Endothelial cell of umbilical vein (primary cell): ENCODE data around the gene BSPRY. TPM values are rescaled to one million over a fixed set of nuclear protein-coding genes. Genes with fewer than 3 reads are reported as not detected.

Experiments
- BruUV-seq: library from RNA; stranded (reverse); fragments of 400-500 nt; replicated peaks from 2 replicates; lab custom pipeline; 2021; lab: Mats Ljungman, UMichigan
- CTCF ChIA-PET: fragments of 300-600, 350-600 bp; sonication (Branson Sonifier 250); formaldehyde crosslinking; loops from one replicate; lab custom pipeline; 2021; ENCODE audit warnings: antibody characterized with exemption, inconsistent platforms; lab: Charles Lee
- POLR2A ChIA-PET: fragments of 300-600, 350-600 bp; sonication (Branson Sonifier 250); formaldehyde crosslinking; loops from one replicate; lab custom pipeline; 2021; ENCODE audit warnings: antibody characterized with exemption, inconsistent platforms; lab: Charles Lee
- DNase-seq: peaks from one replicate; pipeline ENCODE4 v3.0.0-alpha.2; 2011; ENCODE audit warnings: low read depth, low spot score
- FAIRE-seq: peaks from 2 replicates; lab custom pipeline; 2011; peaks lifted over from hg19 to GRCh38; lab: Jason Lieb, UNC
- H2AFZ ChIP-seq: 2 replicates; pipeline ENCODE4 v1.6.0; 2012; ENCODE audit warnings: low read depth, low read length, control low read depth, inconsistent platforms
- H3K27ac ChIP-seq: 2 replicates; pipeline ENCODE4 v1.5.1; 2011; ENCODE audit warnings: low read depth, mild to moderate bottlenecking, control low read depth, low read length, moderate library complexity; ENCODE audit not compliant: insufficient read depth
- H3K27me3 ChIP-seq, 2 experiments: 2 replicates each; pipeline versions ENCODE4 v1.6.0 to v1.6.1; 2011; ENCODE audit warnings: low read length in 2 of 2, mixed read lengths in 1 of 2; ENCODE audit not compliant: control insufficient read depth in 2 of 2, insufficient read depth in 2 of 2
- H3K36me3 ChIP-seq, 2 experiments: 2 replicates in 1 of 2; 3 replicates in 1 of 2; pipeline ENCODE4 v1.5.1; 2011; ENCODE audit warnings: low read length in 2 of 2, mild to moderate bottlenecking in 1 of 2, moderate library complexity in 1 of 2; ENCODE audit not compliant: control insufficient read depth in 2 of 2, insufficient read depth in 2 of 2; ENCODE audit errors: extremely low read depth in 1 of 2
- H3K4me1 ChIP-seq: 3 replicates; pipeline ENCODE4 v1.5.1; 2011; ENCODE audit warnings: mild to moderate bottlenecking, low read length; ENCODE audit not compliant: control insufficient read depth, insufficient read depth; ENCODE audit errors: extremely low read depth
- H3K4me2 ChIP-seq: 2 replicates; pipeline ENCODE4 v1.6.1; 2011; ENCODE audit warnings: low read length, control low read depth, mixed read lengths; ENCODE audit not compliant: insufficient read depth
- H3K4me3 ChIP-seq, 3 experiments: fragments of 200-600 bp in 1 of 3; sonication (generic), shearing (Covaris generic) in 1 of 3; replicated peaks in 1 of 3; 2 replicates each; pipeline ENCODE4 v1.5.1; 2011 to 2016; ENCODE audit warnings: control low read depth in 3 of 3, low read length in 3 of 3, mild to moderate bottlenecking in 2 of 3, inconsistent platforms in 1 of 3, low read depth in 1 of 3, moderate library complexity in 1 of 3; ENCODE audit not compliant: insufficient read depth in 1 of 3
- H3K79me2 ChIP-seq: 2 replicates; pipeline ENCODE4 v1.6.0; 2012; ENCODE audit warnings: low read length, inconsistent platforms; ENCODE audit not compliant: control insufficient read depth, insufficient read depth
- H3K9ac ChIP-seq: replicated peaks from 2 replicates; pipeline ENCODE3; 2011; ENCODE audit warnings: low read length, control low read depth; ENCODE audit not compliant: insufficient read depth; ENCODE audit errors: extremely low read depth
- H3K9me1 ChIP-seq: replicated peaks from 3 replicates; pipeline ENCODE4 v1.6.0; 2011; ENCODE audit warnings: mild to moderate bottlenecking, low read length; ENCODE audit not compliant: control insufficient read depth, insufficient read depth; ENCODE audit errors: extremely low read depth
- H3K9me3 ChIP-seq: replicated peaks from 2 replicates; pipeline ENCODE4 v1.5.1; 2012; ENCODE audit warnings: low read length, inconsistent platforms; ENCODE audit not compliant: control insufficient read depth, insufficient read depth
- H4K20me1 ChIP-seq: replicated peaks from 2 replicates; pipeline ENCODE3; 2011; ENCODE audit warnings: mild to moderate bottlenecking, low read length; ENCODE audit not compliant: control insufficient read depth, insufficient read depth; ENCODE audit errors: extremely low read depth
- EZH2 ChIP-seq: IDR thresholded peaks from 2 replicates; pipeline ENCODE4 v1.6.1; 2012; ENCODE audit warnings: borderline replicate concordance, low read depth, mild to moderate bottlenecking, moderate library complexity, low read length, inconsistent platforms; ENCODE audit not compliant: severe bottlenecking
- FOS ChIP-seq: IDR thresholded peaks from 2 replicates; pipeline ENCODE4 v1.6.1; 2011; ENCODE audit warnings: mild to moderate bottlenecking, low read length, moderate library complexity, borderline replicate concordance; ENCODE audit not compliant: insufficient read depth
- GATA2 ChIP-seq: IDR thresholded peaks from 2 replicates; pipeline ENCODE4 v1.7.0; 2011; ENCODE audit warnings: low read depth, mild to moderate bottlenecking, moderate library complexity, mixed read lengths, low read length; ENCODE audit not compliant: insufficient read length, insufficient read depth
- JUN ChIP-seq: IDR thresholded peaks from 2 replicates; pipeline ENCODE4 v1.6.1; 2011; ENCODE audit warnings: borderline replicate concordance, low read depth; ENCODE audit not compliant: insufficient read length, insufficient read depth
- MAX ChIP-seq: IDR thresholded peaks from 2 replicates; pipeline ENCODE4 v1.6.1; 2011; ENCODE audit not compliant: insufficient read depth, insufficient read length
- MYC ChIP-seq: IDR thresholded peaks from one replicate; pipeline ENCODE4 v1.6.1; 2011; ENCODE audit warnings: mild to moderate bottlenecking, low read depth, low read length
- POLR2A ChIP-seq: IDR thresholded peaks from 2 replicates; pipeline ENCODE4 v1.6.1; 2012; ENCODE audit warnings: low read depth, mild to moderate bottlenecking, control low read depth, low read length
- POLR2AphosphoS5 ChIP-seq: IDR thresholded peaks from 2 replicates; pipeline ENCODE4 v1.6.1; 2012; ENCODE audit warnings: low read depth, mild to moderate bottlenecking, control low read depth, low read length, moderate library complexity; ENCODE audit not compliant: insufficient read depth
- dilution Hi-C: fragments of 300-500 bp; cut with MboI; formaldehyde crosslinking; loops from one replicate; pipeline ENCODE4 v1.15.0; 2019; ENCODE audit warnings: low sequenced_read_pairs; ENCODE audit not compliant: extremely low pct_ligation_motif_present
- intact Hi-C: fragments of 100-400 bp; cut with micrococcal nuclease; formaldehyde crosslinking; loops from one replicate; pipeline ENCODE4 v1.10.0; 2022
- polyA plus RNA-seq, 4 experiments: library from polyadenylated mRNA; depleted of rRNA in 3 of 4; stranded (reverse) in 3 of 4; unstranded in 1 of 4; fragments of >200 nt; gene quantifications; 2 replicates each; pipeline versions ENCODE4 v1.2.1 to v1.2.3, GENCODE V29; 2011 to 2012; ENCODE audit warnings: missing spikeins in 1 of 4
- total RNA-seq: library from RNA; stranded (reverse); gene quantifications from 2 replicates; pipeline ENCODE4 v1.2.3, GENCODE V29; 2021
- TF ChIP-seq, protein P1 (sequence below), 2 donors: IDR thresholded peaks; 1 replicate in 1 of 2; 2 replicates in 1 of 2; pipeline ENCODE4 v1.5.1; 2011; ENCODE audit warnings: low read length in 2 of 2, mild to moderate bottlenecking in 2 of 2, moderate library complexity in 2 of 2, control low read depth in 1 of 2, inconsistent platforms in 1 of 2, low read depth in 1 of 2; ENCODE audit not compliant: insufficient read depth in 1 of 2; ENCODE audit errors: extremely low read depth in 1 of 2

BSPRY gene
- total and polyA plus RNA-seq, 2 donors (not counting 3 experiments of a cell fraction or from before 2014, with no cell fraction given) = not detected

GRCh38 chr9:113319054-113319453, 30.3 kb upstream of the BSPRY start:
- no peak overlapping the region for H3K27ac ChIP-seq
- TF ChIP-seq, protein P1, sequence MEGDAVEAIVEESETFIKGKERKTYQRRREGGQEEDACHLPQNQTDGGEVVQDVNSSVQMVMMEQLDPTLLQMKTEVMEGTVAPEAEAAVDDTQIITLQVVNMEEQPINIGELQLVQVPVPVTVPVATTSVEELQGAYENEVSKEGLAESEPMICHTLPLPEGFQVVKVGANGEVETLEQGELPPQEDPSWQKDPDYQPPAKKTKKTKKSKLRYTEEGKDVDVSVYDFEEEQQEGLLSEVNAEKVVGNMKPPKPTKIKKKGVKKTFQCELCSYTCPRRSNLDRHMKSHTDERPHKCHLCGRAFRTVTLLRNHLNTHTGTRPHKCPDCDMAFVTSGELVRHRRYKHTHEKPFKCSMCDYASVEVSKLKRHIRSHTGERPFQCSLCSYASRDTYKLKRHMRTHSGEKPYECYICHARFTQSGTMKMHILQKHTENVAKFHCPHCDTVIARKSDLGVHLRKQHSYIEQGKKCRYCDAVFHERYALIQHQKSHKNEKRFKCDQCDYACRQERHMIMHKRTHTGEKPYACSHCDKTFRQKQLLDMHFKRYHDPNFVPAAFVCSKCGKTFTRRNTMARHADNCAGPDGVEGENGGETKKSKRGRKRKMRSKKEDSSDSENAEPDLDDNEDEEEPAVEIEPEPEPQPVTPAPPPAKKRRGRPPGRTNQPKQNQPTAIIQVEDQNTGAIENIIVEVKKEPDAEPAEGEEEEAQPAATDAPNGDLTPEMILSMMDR (IDR thresholded peaks at IDR 0.05; ENCODE audit: extremely low read depth in 1 of 2, insufficient read depth in 1 of 2, low read depth in 1 of 2, low read length in 2 of 2) = no peak
- BruUV-seq = no TSS peak
- DNase-seq (no peak), FAIRE-seq (no peak)
- no peaks in the 10 kb centered on the region for H4K20me1 ChIP-seq
- H3K27me3 ChIP-seq = peaks cover 5 to 11% of the 10 kb centered on the region in 2 experiments
- H3K9ac ChIP-seq = no peak overlapping the region
- intact Hi-C loops = no loop called here
- no peaks in the 10 kb centered on the region for H3K36me3 ChIP-seq
- no peak overlapping the region for H2AFZ ChIP-seq
- no peaks in the 10 kb centered on the region for H3K79me2 ChIP-seq
- POLR2A ChIA-PET = no interaction called here
- H3K4me2 ChIP-seq = no peak overlapping the region
- dilution Hi-C loops = no loop called here
- H3K4me1 ChIP-seq = no peaks in the 10 kb centered on the region
- H3K4me3 ChIP-seq = no peak overlapping the region
- no peaks in the 10 kb centered on the region for H3K9me1 ChIP-seq
- CTCF ChIA-PET = interaction anchor here (0.7 kb wide), 1 partner anchor 44 kb away, joined by 3 read pairs; the partner anchor contains the start of genes CDC26 and PRPF4
- no peaks in the 10 kb centered on the region for H3K9me3 ChIP-seq

DNA sequence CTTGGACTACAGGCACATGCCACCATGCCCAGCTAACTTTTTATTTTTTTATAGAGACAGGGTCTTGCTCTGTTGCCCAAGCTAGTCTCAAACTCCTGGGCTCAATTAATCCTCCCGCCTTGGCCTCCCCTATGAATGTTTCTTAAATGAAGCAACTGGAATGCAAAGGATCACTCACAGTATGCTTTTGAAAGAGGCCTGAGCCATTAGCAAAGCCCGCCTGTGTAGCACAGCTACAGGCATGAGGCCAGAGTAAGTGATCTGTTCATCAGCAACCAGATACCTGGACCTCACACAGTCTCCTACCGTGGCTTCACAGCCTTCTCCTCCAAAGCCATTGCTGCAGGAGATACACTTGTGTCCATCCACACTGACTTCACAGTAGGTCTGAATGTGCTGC, 29.3 kb upstream of the BSPRY start:
- POLR2A ChIA-PET = no interaction called here
- dilution Hi-C loops = no loop called here
- no peaks in the 10 kb centered on the region for H4K20me1 ChIP-seq
- H3K4me3 ChIP-seq = no peak overlapping the region
- FAIRE-seq (peak; percentile 8), DNase-seq (no peak)
- H3K9ac ChIP-seq = no peak overlapping the region
- H3K4me1 ChIP-seq = no peaks in the 10 kb centered on the region
- H2AFZ ChIP-seq = no peak overlapping the region
- H3K79me2 ChIP-seq = no peaks in the 10 kb centered on the region
- no peaks in the 10 kb centered on the region for H3K36me3 ChIP-seq
- TF ChIP-seq MAX (no peak), POLR2A (no peak), JUN (no peak), POLR2AphosphoS5 (no peak), MYC (no peak), EZH2 (no peak), GATA2 (no peak), FOS (no peak)
- TF ChIP-seq, protein P1 (IDR thresholded peaks at IDR 0.05; ENCODE audit: extremely low read depth in 1 of 2, insufficient read depth in 1 of 2, low read depth in 1 of 2, low read length in 2 of 2) = no peak
- intact Hi-C loops = no loop called here
- no peaks in the 10 kb centered on the region for H3K9me3 ChIP-seq
- peaks cover 5 to 11% of the 10 kb centered on the region in 2 experiments for H3K27me3 ChIP-seq
- H3K9me1 ChIP-seq = no peaks in the 10 kb centered on the region
- no peak overlapping the region for H3K27ac ChIP-seq
- no peak overlapping the region for H3K4me2 ChIP-seq
- BruUV-seq = no TSS peak
- CTCF ChIA-PET = no interaction called here
